ENCODE results near the gene CDKAL1. TPM values are rescaled to one million over a fixed set of nuclear protein-coding genes. Genes with fewer than 3 reads are reported as not detected.
"Not testable (repeated sequence)": the region's sequence is repeated elsewhere in the genome, so short reads cannot be mapped to it uniquely, and the experiment has no call there.

CDKAL1 gene
- total and polyA plus RNA-seq, 11 donors: 3.2 to 14.3 (median 9.3) TPM

GRCh38 chr6:20747991-20748390, 213.7 kb downstream of the CDKAL1 start:
- DNase-seq (no peak), ATAC-seq (no peak)
- H3K4me3 ChIP-seq: no peak overlapping the region
- peaks cover 0 to 7% (median 0%) of the 10 kb centered on the region in 12 donors for H3K9me3 ChIP-seq
- no peaks in the 10 kb centered on the region for H3K36me3 ChIP-seq
- peaks cover 0 to 16% (median 0%) of the 10 kb centered on the region in 12 donors for H3K4me1 ChIP-seq
- WGBS, 4 donors: 93 to 98% (median 94%) methylated on average over 2 of the region's 2 CpGs
- no peaks in the 10 kb centered on the region for H3K27me3 ChIP-seq
- no peak overlapping the region for H3K27ac ChIP-seq
- intact Hi-C loops (cut with DNase I): no loop called here
- TF ChIP-seq CTCF (IDR thresholded peaks at IDR 0.05) (no peak), POLR2A (IDR thresholded peaks at IDR 0.05) (no peak)

- DNase-seq (no peak), ATAC-seq (no peak)
- Histone ChIP-seq H3K4me3 (no peak overlapping the region), H3K9me3 (peaks cover 0 to 15% (median 0%) of the 10 kb centered on the region in 12 donors), H3K27ac (no peak overlapping the region), H3K36me3 (no peaks in the 10 kb centered on the region), H3K27me3 (no peaks in the 10 kb centered on the region), H3K4me1 (peaks cover 0 to 10% (median 0%) of the 10 kb centered on the region in 12 donors)
- intact Hi-C loops (cut with DNase I): no loop called here
- no peak for TF ChIP-seq CTCF (IDR thresholded peaks at IDR 0.05)
- no peak for TF ChIP-seq POLR2A (IDR thresholded peaks at IDR 0.05)
Observed at GRCh38 chr6:20751293-20751935, 217.2 kb downstream of the CDKAL1 start.

GRCh38 chr6:20755631-20756030, 221.4 kb downstream of the CDKAL1 start:
- peaks cover 0 to 8% (median 0%) of the 10 kb centered on the region in 12 donors for H3K9me3 ChIP-seq
- H3K36me3 ChIP-seq: peaks cover 0 to 6% (median 0%) of the 10 kb centered on the region in 9 donors
- H3K27ac ChIP-seq: no peak overlapping the region
- H3K4me1 ChIP-seq: no peaks in the 10 kb centered on the region
- TF ChIP-seq CTCF (IDR thresholded peaks at IDR 0.05) (no peak), POLR2A (IDR thresholded peaks at IDR 0.05) (no peak)
- DNase-seq (no peak), ATAC-seq (no peak)
- H3K4me3 ChIP-seq: no peak overlapping the region
- intact Hi-C loops (cut with DNase I): no loop called here
- no peaks in the 10 kb centered on the region for H3K27me3 ChIP-seq

GRCh38 chr6:20756584-20757147, 222.4 kb downstream of the CDKAL1 start:
- H3K9me3 ChIP-seq; H3K4me3 ChIP-seq; ATAC-seq; H3K27me3 ChIP-seq; H3K27ac ChIP-seq; H3K4me1 ChIP-seq; DNase-seq; intact Hi-C loops (cut with DNase I): not testable (repeated sequence)
- WGBS, 4 donors: 86 to 100% (median 97%) methylated on average over 2 of the region's 2 CpGs
- peaks cover 0 to 10% (median 0%) of the 10 kb centered on the region in 9 donors for H3K36me3 ChIP-seq
